Measurements from ENCODE around the gene FBXL16.

DNA sequence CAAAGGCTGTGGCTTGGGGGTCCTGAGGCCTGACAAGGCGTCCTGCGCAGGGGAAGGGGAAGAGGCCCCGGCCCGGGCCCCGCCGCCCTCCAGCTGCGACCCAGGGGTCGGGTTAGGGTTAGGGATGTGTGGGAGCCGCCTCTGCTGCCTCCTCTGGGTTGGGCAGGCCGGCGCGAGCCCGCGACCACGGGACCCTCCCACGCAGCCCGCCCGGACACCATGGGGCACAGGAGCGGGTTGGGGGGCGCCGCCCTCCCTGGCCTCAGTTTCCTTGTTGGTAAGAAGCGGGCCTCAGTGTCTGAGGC lies 34.8 kb upstream of the FBXL16 start:
- TF ChIP-seq, protein P1, sequence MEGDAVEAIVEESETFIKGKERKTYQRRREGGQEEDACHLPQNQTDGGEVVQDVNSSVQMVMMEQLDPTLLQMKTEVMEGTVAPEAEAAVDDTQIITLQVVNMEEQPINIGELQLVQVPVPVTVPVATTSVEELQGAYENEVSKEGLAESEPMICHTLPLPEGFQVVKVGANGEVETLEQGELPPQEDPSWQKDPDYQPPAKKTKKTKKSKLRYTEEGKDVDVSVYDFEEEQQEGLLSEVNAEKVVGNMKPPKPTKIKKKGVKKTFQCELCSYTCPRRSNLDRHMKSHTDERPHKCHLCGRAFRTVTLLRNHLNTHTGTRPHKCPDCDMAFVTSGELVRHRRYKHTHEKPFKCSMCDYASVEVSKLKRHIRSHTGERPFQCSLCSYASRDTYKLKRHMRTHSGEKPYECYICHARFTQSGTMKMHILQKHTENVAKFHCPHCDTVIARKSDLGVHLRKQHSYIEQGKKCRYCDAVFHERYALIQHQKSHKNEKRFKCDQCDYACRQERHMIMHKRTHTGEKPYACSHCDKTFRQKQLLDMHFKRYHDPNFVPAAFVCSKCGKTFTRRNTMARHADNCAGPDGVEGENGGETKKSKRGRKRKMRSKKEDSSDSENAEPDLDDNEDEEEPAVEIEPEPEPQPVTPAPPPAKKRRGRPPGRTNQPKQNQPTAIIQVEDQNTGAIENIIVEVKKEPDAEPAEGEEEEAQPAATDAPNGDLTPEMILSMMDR (IDR thresholded peaks at IDR 0.05; ENCODE audit: low read depth, low read length) = no peak
- no peak for TF ChIP-seq POLR2A (IDR thresholded peaks at IDR 0.05; ENCODE audit: extremely low read depth, insufficient read length)
- no peak for TF ChIP-seq MYC (IDR thresholded peaks at IDR 0.05; ENCODE audit: low read depth, low read length)
